ENCODE measurements around the gene CFAP161. TPM values are rescaled to one million over a fixed set of nuclear protein-coding genes. Genes with fewer than 3 reads are reported as not detected.

CFAP161 gene
- total RNA-seq, 4 donors from 2014 or later = not detected

DNA sequence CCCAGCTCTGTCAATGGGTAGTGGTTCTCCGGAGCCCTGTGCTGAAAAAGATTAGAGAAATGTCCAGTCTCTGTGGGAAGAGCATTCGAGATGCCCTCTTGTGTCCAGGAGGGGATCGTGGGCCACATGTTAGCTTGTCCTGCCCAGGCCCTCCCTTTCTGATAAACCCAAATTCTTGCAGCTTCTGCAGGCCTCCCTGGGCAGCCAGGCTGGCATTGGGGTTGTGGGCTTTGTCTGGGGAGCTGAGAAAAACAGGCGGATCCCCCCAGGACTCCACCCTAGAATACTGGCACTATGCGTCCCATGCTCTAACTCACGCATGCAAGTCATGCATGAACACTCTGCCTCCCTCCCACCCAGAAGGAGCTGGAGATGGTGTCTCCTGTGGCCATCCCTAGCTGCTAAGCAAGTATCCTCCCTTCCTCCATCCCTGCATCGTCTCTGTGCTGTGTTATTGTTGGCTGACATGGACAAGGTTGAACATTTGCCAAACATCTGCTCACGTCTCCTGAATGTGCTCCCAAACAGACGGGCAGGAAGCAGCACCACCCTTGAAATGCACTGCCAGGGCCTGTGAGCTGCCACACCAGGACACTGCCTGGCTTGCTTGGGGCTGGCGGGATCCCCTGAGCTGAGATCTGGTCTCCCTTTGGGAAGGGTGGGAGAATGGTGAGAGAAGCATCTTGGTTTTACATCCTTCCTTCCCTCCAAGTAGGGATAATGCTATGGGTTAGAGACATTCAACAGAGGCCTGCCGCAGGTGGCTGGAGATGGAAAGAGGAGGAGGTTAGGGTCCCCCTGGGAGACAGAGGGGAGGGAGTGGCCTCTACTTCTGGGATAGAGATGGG is 26.5 kb downstream of the CFAP161 start:
- Histone ChIP-seq H3K27me3 (no peaks in the 10 kb centered on the region), H3K4me1 (peaks cover 3 to 9% (median 7%) of the 10 kb centered on the region in 4 donors), H3K9me3 (no peaks in the 10 kb centered on the region), H3K4me3 (no peak overlapping the region), H3K36me3 (no peaks in the 10 kb centered on the region), H3K27ac (peak overlapping the region in 2 of 4 donors; percentile 2 to 18)
- WGBS, 2 donors (ENCODE audit: low coverage in 1 of 2) = 20 to 52% methylated on average over 3 to 9 of the region's 11 CpGs
- in situ Hi-C loops (cut with MboI; ENCODE audit: low pct_ligation_motif_present in 1 of 4, low pct_unique_long_range_greater_than_20kb in 1 of 4, low sequenced_read_pairs in 3 of 4) = no loop called here
- intact Hi-C loops (cut with DNase I; ENCODE audit: low total_unique reads) = no loop called here
- TF ChIP-seq, protein P1, sequence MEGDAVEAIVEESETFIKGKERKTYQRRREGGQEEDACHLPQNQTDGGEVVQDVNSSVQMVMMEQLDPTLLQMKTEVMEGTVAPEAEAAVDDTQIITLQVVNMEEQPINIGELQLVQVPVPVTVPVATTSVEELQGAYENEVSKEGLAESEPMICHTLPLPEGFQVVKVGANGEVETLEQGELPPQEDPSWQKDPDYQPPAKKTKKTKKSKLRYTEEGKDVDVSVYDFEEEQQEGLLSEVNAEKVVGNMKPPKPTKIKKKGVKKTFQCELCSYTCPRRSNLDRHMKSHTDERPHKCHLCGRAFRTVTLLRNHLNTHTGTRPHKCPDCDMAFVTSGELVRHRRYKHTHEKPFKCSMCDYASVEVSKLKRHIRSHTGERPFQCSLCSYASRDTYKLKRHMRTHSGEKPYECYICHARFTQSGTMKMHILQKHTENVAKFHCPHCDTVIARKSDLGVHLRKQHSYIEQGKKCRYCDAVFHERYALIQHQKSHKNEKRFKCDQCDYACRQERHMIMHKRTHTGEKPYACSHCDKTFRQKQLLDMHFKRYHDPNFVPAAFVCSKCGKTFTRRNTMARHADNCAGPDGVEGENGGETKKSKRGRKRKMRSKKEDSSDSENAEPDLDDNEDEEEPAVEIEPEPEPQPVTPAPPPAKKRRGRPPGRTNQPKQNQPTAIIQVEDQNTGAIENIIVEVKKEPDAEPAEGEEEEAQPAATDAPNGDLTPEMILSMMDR (IDR thresholded peaks at IDR 0.05) = no peak
- TF ChIP-seq POLR2AphosphoS5 (IDR thresholded peaks at IDR 0.05) = peak in 1 of 3 donors; percentile 31
- peak; percentile 11 for DNase-seq

DNA sequence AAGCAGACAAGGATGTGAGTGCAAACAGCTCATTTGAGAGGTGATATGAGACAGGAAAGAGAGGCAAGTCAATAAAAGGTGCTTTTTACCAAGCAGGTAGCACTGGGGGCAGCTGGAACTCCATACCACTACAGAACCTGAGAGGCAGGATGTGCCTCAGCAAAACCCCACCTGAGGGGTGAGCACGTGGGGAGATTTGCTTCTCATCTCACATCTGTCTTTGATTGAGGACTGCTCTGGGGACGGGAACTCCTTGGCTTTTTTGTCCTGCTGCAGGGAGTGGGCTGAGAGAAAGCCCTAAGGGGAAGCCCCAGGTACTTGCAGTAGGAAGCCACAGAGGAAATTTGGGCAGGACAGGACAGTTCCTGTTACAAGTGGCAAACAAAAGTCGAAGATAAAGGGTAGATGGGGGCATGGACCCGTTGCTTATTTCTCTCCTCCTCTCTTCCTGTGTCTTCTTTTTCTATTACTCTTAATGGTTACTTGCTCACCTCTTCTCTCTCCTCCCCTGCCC is 27.1 kb downstream of the CFAP161 start:
- Histone ChIP-seq H3K9me3 (no peaks in the 10 kb centered on the region), H3K4me1 (peaks cover 3 to 9% (median 7%) of the 10 kb centered on the region in 4 donors), H3K27ac (peak overlapping the region in 1 of 4 donors; percentile 18), H3K36me3 (no peaks in the 10 kb centered on the region), H3K27me3 (no peaks in the 10 kb centered on the region), H3K4me3 (no peak overlapping the region)
- no peak for TF ChIP-seq POLR2AphosphoS5 (IDR thresholded peaks at IDR 0.05)
- TF ChIP-seq, protein P1 (IDR thresholded peaks at IDR 0.05) = no peak
- no peak for TF ChIP-seq POLR2A (IDR thresholded peaks at IDR 0.05)
- no peak for TF ChIP-seq EP300 (IDR thresholded peaks at IDR 0.05; ENCODE audit: low read depth)
- no peak for DNase-seq
- intact Hi-C loops (cut with DNase I; ENCODE audit: low total_unique reads) (no loop called here), in situ Hi-C loops (cut with MboI; ENCODE audit: low pct_ligation_motif_present in 1 of 4, low pct_unique_long_range_greater_than_20kb in 1 of 4, low sequenced_read_pairs in 3 of 4) (no loop called here)
- 24 to 27% methylated on average over 3 to 4 of the region's 4 CpGs for WGBS, 2 donors (ENCODE audit: low coverage in 1 of 2)

DNA sequence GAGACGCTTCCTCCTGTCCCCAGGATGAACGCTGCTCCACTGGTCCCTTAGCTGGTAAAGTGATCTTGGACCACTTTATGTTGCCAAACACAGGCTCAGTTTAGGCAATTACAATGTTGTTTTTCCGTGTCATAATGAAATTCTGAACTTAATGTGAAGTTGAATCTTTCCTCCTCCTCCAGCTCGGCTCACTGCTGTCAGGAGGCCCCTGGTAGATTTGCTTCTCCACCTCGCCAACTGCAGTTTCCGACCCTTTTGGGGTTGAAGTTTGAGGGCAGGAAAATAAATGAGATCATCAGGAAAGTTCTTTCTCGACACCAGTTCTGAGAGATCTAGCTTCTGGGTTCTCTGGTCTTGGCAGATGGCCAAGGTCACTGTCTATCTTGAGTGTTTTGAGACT is 27.8 kb downstream of the CFAP161 start:
- no peaks in the 10 kb centered on the region for H3K9me3 ChIP-seq
- H3K27me3 ChIP-seq = no peaks in the 10 kb centered on the region
- intact Hi-C loops (cut with DNase I; ENCODE audit: low total_unique reads) = loop anchor here (1.0 kb wide), 1 partner anchor 28 kb away; the partner anchor contains the start of gene CFAP161
- no peaks in the 10 kb centered on the region for H3K36me3 ChIP-seq
- H3K4me3 ChIP-seq = no peak overlapping the region
- peaks cover 3 to 9% (median 7%) of the 10 kb centered on the region in 4 donors for H3K4me1 ChIP-seq
- DNase-seq = no peak
- WGBS, 2 donors (ENCODE audit: low coverage in 1 of 2) = 81 to 83% methylated on average over 1 to 7 of the region's 7 CpGs
- TF ChIP-seq, protein P1 (IDR thresholded peaks at IDR 0.05) = no peak
- TF ChIP-seq EP300 (IDR thresholded peaks at IDR 0.05; ENCODE audit: low read depth) = no peak
- TF ChIP-seq POLR2AphosphoS5 (IDR thresholded peaks at IDR 0.05) = no peak
- no peak for TF ChIP-seq POLR2A (IDR thresholded peaks at IDR 0.05)
- in situ Hi-C loops (cut with MboI; ENCODE audit: low pct_ligation_motif_present in 1 of 4, low pct_unique_long_range_greater_than_20kb in 1 of 4, low sequenced_read_pairs in 3 of 4) = no loop called here
- H3K27ac ChIP-seq = no peak overlapping the region

DNA sequence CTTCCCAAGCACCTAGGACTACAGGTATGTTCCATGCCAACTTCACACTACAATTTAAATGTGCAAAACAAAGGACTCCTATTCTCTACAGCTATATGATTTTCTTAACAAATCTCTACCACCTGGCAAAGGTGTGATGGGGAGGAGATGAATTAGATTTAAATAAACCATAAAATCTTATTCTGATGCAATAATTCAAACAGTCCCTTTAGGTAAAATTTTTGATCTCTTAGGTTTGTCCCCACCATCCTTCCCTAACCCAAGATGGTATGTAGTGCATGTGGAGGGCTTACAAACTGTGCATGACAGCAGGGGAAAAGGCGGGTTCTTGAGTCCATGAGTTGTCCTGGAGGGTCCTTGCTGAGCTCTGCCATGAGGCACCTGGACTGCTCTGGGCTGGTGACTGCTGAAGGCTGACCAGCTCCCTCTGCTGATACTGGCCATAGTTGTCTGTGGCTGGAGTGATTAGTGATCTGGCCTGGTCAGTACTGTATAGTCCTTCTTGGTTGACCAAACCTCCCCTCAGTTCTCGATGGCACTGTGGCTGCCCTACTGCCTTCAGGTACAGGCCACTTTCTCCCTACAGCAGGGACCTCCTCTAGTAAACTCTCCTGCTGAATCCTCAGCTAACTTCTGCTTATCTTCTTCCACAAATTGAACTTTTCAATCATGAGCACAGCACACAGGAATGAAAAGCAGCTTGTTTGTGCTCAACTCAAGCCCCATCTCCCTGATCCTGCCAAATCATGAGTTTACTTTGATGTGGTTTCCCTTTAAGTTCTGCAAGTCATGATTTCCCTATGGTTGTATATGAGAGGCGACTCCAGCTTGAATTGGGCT is 30.1 kb downstream of the CFAP161 start:
- 71 to 100% methylated on average over 1 to 3 of the region's 3 CpGs for WGBS, 2 donors (ENCODE audit: low coverage in 1 of 2)
- H3K36me3 ChIP-seq = no peaks in the 10 kb centered on the region
- no peak overlapping the region for H3K27ac ChIP-seq
- DNase-seq = no peak
- H3K4me1 ChIP-seq = peaks cover 3 to 18% (median 11%) of the 10 kb centered on the region in 4 donors
- in situ Hi-C loops (cut with MboI; ENCODE audit: low pct_ligation_motif_present in 1 of 4, low pct_unique_long_range_greater_than_20kb in 1 of 4, low sequenced_read_pairs in 3 of 4) (no loop called here), intact Hi-C loops (cut with DNase I; ENCODE audit: low total_unique reads) (no loop called here)
- no peaks in the 10 kb centered on the region for H3K9me3 ChIP-seq
- no peak overlapping the region for H3K4me3 ChIP-seq
- TF ChIP-seq POLR2A (IDR thresholded peaks at IDR 0.05) (no peak), EP300 (IDR thresholded peaks at IDR 0.05; ENCODE audit: low read depth) (no peak), POLR2AphosphoS5 (IDR thresholded peaks at IDR 0.05) (no peak)
- TF ChIP-seq, protein P1 (IDR thresholded peaks at IDR 0.05) = no peak
- H3K27me3 ChIP-seq = no peaks in the 10 kb centered on the region
